GM18499 (cell line): Measurements from ENCODE around the gene REM1.
"Not testable (repeated sequence)": the region's sequence is repeated elsewhere in the genome, so short reads cannot be mapped to it uniquely, and the experiment has no call there.

Experiments used
- ATAC-seq: cut with Tn5 transposase; IDR thresholded peaks from one replicate; pipeline ENCODE4 v1.9.1; 2021; ENCODE audit warnings: moderate number of reproducible peaks; ENCODE audit not compliant: insufficient read depth, unreplicated experiment

The REM1 gene

DNA sequence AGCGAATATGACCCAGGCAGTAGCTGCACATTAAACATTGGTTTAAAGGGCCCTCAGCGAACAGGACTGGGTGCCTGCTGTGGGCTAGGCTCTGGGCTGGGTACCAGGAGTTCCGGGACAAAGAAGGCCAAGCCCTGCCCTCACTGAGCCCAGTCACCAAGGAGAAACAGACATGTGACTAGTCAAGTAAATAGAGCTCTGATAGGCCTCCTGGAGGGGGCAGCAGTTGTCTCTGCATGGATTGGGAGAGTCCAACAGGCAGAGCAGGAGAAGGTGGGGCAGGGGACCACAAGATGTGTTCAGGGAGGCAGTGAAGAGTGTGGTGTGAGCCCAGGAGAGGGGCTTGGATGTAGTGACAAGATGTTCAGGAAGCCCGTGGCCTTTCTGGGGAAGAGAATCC is 42.3 kb downstream of the REM1 start:
- ATAC-seq: no peak

- ATAC-seq: not testable (repeated sequence)
Measured at GRCh38 chr20:31521267-31521666, 46.2 kb downstream of the REM1 start.

- no peak for ATAC-seq
Measured at GRCh38 chr20:31522731-31523130, 47.6 kb downstream of the REM1 start.

GRCh38 chr20:31523361-31524283 is 48.5 kb downstream of the REM1 start:
- no peak for ATAC-seq

DNA sequence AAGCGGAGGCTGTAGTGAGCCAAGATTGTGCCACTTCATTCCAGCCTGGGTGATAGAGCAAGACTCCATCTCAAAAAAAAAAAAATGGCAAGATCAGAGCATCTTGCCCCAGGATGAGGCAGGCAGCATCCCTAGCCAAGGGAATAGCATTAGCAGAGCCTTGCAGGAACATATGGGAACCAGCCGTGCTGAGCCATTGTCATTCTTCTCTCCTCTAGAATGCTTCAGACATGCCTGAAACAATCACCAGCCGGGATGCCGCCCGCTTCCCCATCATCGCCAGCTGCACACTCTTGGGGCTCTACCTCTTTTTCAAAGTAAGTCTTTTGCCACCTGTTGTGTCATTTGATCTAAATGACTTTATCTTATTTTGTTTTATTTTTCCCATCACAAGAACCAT is 52.2 kb downstream of the REM1 start:
- ATAC-seq: no peak
